Activated gamma-delta T cell treated with Interleukin-2 at 50 U/mL for 16 hours (primary cell): ENCODE results near the gene CTXN1.
"Not testable (repeated sequence)": the region's sequence is repeated elsewhere in the genome, so short reads cannot be mapped to it uniquely, and the experiment has no call there.

Experiments used
- DNase-seq: peaks from one replicate; pipeline ENCODE4 v3.0.0-alpha.2; 2020

Gene CTXN1

DNA sequence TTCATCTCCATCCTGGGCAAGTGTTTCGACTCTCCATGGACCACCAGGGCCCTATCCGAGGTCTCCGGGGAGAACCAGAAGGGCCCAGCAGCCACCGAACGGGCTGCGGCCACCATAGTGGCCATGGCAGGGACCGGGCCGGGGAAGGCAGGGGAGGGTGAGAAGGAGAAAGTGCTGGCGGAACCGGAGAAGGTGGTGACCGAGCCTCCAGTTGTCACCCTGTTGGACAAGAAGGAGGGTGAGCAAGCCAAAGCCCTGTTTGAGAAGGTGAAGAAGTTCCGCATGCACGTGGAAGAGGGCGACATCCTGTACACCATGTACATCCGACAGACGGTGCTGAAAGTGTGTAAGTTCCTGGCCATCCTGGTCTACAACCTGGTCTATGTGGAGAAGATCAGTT lies 27.0 kb downstream of the CTXN1 start:
- no peak for DNase-seq

DNA sequence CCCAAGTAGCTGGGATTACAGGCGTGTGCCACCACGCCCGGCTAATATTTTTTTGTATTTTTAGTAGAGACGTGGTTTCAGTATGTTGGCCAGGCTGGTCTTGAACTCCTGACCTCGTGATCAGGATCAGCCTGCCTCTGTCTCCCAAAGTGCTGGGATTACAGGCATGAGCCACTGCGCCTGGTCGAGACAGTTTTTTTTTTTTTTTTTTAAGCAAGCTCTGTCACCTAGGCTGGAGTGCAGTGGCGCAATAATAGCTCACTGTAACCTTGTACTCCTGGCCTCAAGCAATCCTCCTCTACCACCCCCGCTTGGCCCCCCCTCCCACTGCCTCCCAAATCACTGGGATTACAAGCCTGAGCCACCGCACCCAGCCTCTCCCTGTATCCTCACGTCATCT lies 28.6 kb downstream of the CTXN1 start:
- no peak for DNase-seq

DNA sequence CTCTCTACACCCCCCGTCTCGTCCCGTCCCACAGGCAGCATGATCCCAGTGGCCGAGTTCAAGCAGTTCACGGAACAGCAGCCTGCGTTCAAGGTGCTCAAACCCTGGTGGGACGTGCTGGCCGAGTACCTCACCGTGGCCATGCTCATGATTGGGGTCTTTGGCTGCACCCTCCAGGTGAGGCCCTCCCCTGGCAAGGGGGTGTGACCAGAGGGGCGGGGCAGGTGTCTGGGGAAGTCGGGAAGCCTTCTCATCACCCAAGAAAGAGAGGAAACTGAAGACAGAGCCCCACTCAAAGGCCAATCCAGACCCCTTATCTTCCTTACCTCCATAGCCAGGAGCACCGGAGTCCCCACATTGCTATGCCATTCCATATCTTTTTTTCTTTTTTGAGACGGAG lies 30.4 kb downstream of the CTXN1 start:
- no peak for DNase-seq

GRCh38 chr19:7894612-7895309 lies 31.2 kb downstream of the CTXN1 start:
- no peak for DNase-seq

DNA sequence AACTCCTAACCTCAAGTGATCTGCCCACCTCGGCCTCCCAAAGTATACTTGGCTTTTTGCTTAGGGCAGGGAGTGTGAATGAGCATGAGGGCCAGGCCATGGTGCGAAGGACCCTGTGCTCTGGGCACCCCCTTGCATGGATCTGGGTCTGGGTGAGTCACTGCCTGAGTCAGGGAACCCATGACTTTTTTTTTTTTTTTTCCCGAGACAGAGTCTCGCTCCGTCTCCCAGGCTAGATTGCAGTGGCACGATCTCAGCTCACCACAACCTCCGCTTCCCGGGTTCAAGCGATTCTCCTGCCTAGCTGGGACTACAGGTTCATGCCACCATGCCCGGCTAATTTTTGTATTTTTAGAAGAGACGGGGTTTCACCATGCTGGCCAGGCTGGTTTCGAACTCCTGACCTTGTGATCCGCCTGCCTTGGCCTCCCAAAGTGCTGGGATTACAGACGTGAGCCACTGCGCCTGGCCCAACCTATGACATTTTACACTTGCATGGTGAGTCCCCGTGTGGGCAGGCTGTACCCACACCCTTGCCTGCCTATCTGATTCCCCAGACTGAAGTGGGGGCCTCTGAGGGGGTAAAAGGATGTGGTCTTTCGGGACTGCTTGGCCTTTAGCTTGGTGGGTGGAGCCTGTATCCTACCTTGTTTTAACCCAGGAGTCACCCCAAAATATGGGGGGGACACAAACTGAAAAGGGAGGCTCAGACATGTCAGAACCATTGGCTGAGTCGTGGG lies 32.4 kb downstream of the CTXN1 start:
- DNase-seq = not testable (repeated sequence)

- DNase-seq = no peak
Measured at GRCh38 chr19:7888826-7889217, 37.1 kb downstream of the CTXN1 start.

- no peak for DNase-seq
Measured at GRCh38 chr19:7888145-7888825, 37.6 kb downstream of the CTXN1 start, which contains the start of gene LRRC8E. LRRC8E (plus strand) TSS chr19:7888510; CDS start chr19:7895604, 7,094 bp downstream.

DNA sequence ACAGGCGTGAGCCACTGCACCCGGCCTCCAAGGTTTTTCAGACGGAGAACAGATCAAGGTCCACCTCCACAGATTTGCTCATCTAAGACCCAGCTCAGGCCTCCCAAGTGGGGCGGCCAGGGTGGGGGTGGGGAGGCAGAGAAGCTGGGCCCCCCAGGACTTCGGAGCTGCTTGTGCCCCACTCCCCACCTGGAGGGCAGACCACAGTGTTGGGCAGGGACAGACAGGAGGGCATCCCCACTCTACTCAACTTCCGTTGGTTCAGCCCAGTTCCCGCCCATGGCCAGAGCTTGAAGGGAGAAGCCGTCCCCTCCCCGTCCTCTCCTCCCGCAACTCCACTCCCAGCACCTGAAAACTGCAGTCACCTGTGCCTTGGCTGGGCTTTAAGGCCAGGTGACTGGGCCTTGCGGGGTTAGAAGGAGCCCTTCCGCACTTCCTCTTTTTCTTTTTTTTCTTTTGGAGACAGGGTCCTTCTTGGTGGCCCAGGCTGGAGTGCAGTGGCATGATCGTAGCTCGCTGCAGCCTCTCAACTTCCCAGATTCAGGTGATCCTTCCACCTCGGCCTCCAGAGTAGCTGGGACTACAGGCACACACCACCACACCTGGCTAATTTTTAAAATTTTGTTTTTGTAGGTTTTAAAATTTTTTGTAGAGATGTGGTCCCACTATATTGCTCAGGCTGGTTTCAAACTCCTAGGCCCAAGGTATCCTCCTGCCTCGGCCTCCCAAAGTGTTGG lies 38.4 kb downstream of the CTXN1 start:
- no peak for DNase-seq

DNA sequence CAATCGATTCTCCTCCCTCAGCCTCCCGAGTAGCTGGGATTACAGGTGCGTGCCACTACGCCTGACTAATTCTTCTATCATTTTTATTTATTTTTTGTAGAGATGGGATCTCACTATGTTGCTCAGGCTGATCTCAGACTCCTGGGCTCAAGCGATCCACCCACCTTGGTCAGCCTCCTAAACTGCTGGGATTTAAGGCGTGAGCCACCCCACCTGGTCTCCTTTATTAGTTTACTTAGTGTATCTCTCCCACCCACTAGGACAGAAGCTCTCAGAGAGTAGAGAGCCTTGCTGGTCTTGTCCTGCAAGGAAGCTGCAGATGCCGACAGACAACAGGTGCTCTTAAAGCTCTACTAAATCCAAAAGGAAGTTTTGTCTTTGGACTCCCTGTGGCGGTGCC lies 40.1 kb downstream of the CTXN1 start:
- no peak for DNase-seq

GRCh38 chr19:7883796-7884570 lies 42.0 kb downstream of the CTXN1 start:
- DNase-seq = no peak

DNA sequence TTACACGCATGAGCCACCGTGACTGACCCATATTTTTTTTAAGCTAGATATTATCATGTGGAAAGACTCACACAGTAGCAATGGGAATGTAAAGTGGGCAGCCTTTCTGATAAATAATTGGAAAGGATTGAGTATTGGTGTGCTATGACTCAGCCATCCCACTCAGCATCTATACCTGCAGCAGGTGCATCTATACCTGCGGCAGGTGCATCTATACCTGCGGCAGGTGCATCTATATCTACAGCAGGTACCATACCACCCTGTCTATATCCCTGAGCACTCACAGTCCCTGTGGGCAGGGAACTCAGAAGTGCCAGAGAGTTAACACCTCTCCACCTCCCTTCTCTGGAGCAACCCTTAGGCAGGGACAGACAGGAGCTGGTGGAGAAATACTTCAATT lies 42.8 kb downstream of the CTXN1 start:
- no peak for DNase-seq

DNA sequence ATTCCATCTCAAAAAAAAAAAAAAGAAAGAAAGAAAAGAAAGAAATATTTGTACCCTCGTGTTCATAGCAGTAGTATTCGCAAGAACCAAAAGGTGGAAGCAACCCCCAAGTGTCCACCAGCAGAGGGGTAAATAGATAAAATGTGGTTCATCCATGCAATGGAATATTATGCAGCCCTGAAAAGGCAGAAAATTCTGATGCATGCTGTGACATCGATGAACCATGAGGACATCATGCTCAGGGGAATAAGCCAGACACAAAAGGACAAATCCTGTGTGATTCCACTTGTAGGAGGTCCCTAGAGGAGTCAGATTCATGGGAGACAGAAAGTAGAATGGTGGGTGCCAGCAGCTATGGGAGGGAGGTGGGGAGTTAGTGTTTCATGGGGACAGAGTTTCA lies 44.0 kb downstream of the CTXN1 start:
- no peak for DNase-seq

- no peak for DNase-seq
Measured at GRCh38 chr19:7879836-7880235, 46.1 kb downstream of the CTXN1 start.

DNA sequence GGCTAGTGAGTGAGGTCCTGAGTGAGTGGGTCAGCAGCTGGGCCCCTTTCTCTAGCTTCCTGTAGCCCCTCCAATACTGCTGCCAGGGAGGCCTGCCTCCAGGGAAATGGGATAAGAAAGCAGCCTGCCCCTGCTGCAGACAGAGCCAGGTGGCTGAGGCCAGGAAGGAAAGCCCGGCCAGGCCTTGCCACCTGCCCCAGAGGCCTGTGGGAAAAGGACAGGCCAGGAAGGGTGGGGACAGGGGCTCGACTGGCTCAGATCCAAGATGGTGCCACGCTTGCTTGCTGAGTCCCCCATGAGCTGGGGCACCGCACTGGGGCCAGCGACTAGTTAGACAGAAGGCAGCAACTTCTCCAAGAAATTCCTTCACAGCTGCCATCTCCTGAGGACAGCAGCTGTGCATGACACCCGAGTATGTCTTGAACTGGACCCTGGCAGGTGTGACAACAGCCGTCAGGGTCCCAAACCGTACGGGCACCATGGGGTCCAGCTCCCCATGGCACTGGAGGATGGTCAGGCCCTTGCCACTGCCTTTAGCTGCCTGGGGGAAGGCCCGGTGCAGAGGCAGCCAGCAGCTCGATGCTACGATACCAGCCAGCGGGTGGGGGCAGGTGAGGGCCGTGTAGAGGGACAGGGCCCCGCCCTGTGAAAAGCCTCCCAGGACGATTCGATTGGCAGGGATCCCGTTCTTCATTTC lies 46.7 kb downstream of the CTXN1 start:
- no peak for DNase-seq

DNA sequence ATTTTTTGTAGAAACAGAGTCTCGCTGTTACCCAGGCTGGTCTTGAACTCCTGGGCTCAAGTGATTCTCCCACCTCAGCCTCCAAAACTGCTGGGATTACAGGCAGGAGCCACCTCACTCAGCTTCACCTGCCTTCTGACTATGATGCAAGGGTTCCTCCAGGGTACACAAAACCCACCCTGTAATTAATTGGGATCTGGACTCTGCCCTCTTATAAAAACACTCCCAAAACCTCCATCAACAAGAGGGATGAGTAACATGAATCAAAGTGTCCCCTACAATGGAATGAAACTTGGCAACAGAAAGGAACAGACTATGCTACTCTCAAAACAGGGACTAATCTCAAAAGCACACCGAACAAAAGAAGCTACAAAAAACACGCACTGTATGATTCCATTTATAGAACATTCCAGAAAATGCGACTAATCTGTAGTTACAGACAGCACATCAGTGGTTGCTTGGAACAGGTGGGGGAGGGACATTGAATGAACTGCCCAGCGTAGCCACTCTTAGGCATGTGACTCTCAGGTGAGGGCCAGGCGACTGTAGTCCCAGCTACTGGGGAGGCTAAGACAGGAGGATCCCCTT lies 48.6 kb downstream of the CTXN1 start:
- DNase-seq = no peak

GRCh38 chr19:7874897-7875273 lies 51.0 kb downstream of the CTXN1 start:
- DNase-seq = no peak
